ENCODE measurements around the gene NFKB1.

- TF ChIP-seq CTCF (IDR thresholded peaks at IDR 0.05 in 4 of 5, conservative IDR thresholded peaks at IDR 0.05 in 1 of 5) (no peak), POLR2A (IDR thresholded peaks at IDR 0.05) (no peak)
These were observed 18.8 kb downstream of the NFKB1 start for GRCh38 chr4:102519925-102520324.
